Loucy (cell line): ENCODE results near the gene KIAA0408.

Experiments used
- H2AFZ ChIP-seq: fragments of 200-600 bp; sonication (generic); 2 replicates; pipeline ENCODE4 v1.6.0; 2016; ENCODE audit warnings: antibody characterized with exemption, mild to moderate bottlenecking, low read length, moderate library complexity
- H3F3A ChIP-seq: fragments of 200-600 bp; 2 replicates; pipeline ENCODE4 v1.6.0; 2016; ENCODE audit warnings: antibody characterized with exemption, low read depth, mild to moderate bottlenecking
- H3K27me3 ChIP-seq: fragments of 200-600 bp; sonication (generic); 2 replicates; pipeline ENCODE4 v1.6.1; 2014; ENCODE audit warnings: low read length, mild to moderate bottlenecking; ENCODE audit not compliant: insufficient read depth, poor library complexity, severe bottlenecking
- H3K36me3 ChIP-seq: fragments of 200-600 bp; sonication (generic); 2 replicates; pipeline ENCODE4 v1.6.1; 2016; ENCODE audit warnings: low read length; ENCODE audit not compliant: insufficient read depth
- H3K4me1 ChIP-seq: fragments of 200-600 bp; sonication (generic); 2 replicates; pipeline ENCODE4 v1.5.1; 2014; ENCODE audit warnings: low read length, mild to moderate bottlenecking; ENCODE audit not compliant: insufficient read depth, poor library complexity, severe bottlenecking
- H3K4me2 ChIP-seq: fragments of 200-600 bp; sonication (generic); 2 replicates; pipeline ENCODE4 v1.6.0; 2014; ENCODE audit warnings: antibody characterized with exemption, low read length, low read depth, mild to moderate bottlenecking; ENCODE audit not compliant: poor library complexity, severe bottlenecking
- H3K4me3 ChIP-seq: fragments of 200-600 bp; sonication (generic); 2 replicates; pipeline ENCODE4 v1.5.1; 2014; ENCODE audit warnings: low read length, mild to moderate bottlenecking, mixed read lengths; ENCODE audit not compliant: poor library complexity, severe bottlenecking
- H3K79me2 ChIP-seq: fragments of 200-600 bp; sonication (generic); 2 replicates; pipeline ENCODE4 v1.6.1; 2014; ENCODE audit warnings: low read length; ENCODE audit not compliant: insufficient read depth
- H3K9ac ChIP-seq: fragments of 200-600 bp; sonication (generic); 2 replicates; pipeline ENCODE4 v1.6.0; 2014; ENCODE audit warnings: mild to moderate bottlenecking, low read depth, low read length, moderate library complexity; ENCODE audit not compliant: poor library complexity, severe bottlenecking
- H3K9me2 ChIP-seq: fragments of 200-600 bp; sonication (generic); replicated peaks from 2 replicates; pipeline ENCODE4 v1.6.1; 2016; ENCODE audit warnings: low read depth, low read length, mixed read lengths
- H3K9me3 ChIP-seq: fragments of 200-600 bp; sonication (generic); 2 replicates; pipeline ENCODE4 v1.6.1; 2014; ENCODE audit warnings: mild to moderate bottlenecking, antibody characterized with exemption, low read length, low read depth; ENCODE audit not compliant: insufficient read depth
- H4K20me1 ChIP-seq: fragments of 200-600 bp; sonication (generic); 2 replicates; pipeline ENCODE4 v1.6.0; 2014; ENCODE audit warnings: antibody characterized with exemption, low read length, mild to moderate bottlenecking; ENCODE audit not compliant: insufficient read depth, poor library complexity, severe bottlenecking
- EZH2phosphoT487 ChIP-seq: fragments of 200-600 bp; IDR thresholded peaks from 2 replicates; pipeline ENCODE4 v1.6.1; 2018; ENCODE audit warnings: antibody characterized with exemption, mild to moderate bottlenecking, moderate library complexity, borderline replicate concordance
- TF ChIP-seq, protein P1 (sequence below): fragments of 200-600 bp; sonication (generic); conservative IDR thresholded peaks from 2 replicates; pipeline ENCODE4 v1.5.1; 2014; ENCODE audit warnings: mild to moderate bottlenecking, antibody characterized with exemption, low read length

Gene KIAA0408

GRCh38 chr6:127453845-127454619 is 5.2 kb downstream of the KIAA0408 start:
- Histone ChIP-seq H3K4me1 (no peaks in the 10 kb centered on the region), H3K9ac (no peak overlapping the region), H3K36me3 (peaks cover 8% of the 10 kb centered on the region; the same call in 1 of the 2 replicates), H3F3A (no peaks in the 10 kb centered on the region), H3K9me3 (no peaks in the 10 kb centered on the region), H3K4me3 (no peak overlapping the region), H3K4me2 (no peak overlapping the region), H3K9me2 (no peaks in the 10 kb centered on the region), H4K20me1 (no peaks in the 10 kb centered on the region), H3K27me3 (no peaks in the 10 kb centered on the region), H2AFZ (no peak overlapping the region), H3K79me2 (no peaks in the 10 kb centered on the region)
- no peak for TF ChIP-seq EZH2phosphoT487
- TF ChIP-seq, protein P1, sequence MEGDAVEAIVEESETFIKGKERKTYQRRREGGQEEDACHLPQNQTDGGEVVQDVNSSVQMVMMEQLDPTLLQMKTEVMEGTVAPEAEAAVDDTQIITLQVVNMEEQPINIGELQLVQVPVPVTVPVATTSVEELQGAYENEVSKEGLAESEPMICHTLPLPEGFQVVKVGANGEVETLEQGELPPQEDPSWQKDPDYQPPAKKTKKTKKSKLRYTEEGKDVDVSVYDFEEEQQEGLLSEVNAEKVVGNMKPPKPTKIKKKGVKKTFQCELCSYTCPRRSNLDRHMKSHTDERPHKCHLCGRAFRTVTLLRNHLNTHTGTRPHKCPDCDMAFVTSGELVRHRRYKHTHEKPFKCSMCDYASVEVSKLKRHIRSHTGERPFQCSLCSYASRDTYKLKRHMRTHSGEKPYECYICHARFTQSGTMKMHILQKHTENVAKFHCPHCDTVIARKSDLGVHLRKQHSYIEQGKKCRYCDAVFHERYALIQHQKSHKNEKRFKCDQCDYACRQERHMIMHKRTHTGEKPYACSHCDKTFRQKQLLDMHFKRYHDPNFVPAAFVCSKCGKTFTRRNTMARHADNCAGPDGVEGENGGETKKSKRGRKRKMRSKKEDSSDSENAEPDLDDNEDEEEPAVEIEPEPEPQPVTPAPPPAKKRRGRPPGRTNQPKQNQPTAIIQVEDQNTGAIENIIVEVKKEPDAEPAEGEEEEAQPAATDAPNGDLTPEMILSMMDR: no peak

GRCh38 chr6:127452803-127453202 is 6.4 kb downstream of the KIAA0408 start:
- H4K20me1 ChIP-seq: no peaks in the 10 kb centered on the region
- H3K79me2 ChIP-seq: no peaks in the 10 kb centered on the region
- no peaks in the 10 kb centered on the region for H3K27me3 ChIP-seq
- H3F3A ChIP-seq: no peaks in the 10 kb centered on the region
- H2AFZ ChIP-seq: no peak overlapping the region
- H3K4me2 ChIP-seq: no peak overlapping the region
- H3K9me2 ChIP-seq: no peaks in the 10 kb centered on the region
- no peak overlapping the region for H3K4me3 ChIP-seq
- H3K4me1 ChIP-seq: no peaks in the 10 kb centered on the region
- TF ChIP-seq EZH2phosphoT487: no peak
- TF ChIP-seq, protein P1: no peak
- peaks cover 8% of the 10 kb centered on the region; the same call in 1 of the 2 replicates for H3K36me3 ChIP-seq
- no peak overlapping the region for H3K9ac ChIP-seq
- no peaks in the 10 kb centered on the region for H3K9me3 ChIP-seq

DNA sequence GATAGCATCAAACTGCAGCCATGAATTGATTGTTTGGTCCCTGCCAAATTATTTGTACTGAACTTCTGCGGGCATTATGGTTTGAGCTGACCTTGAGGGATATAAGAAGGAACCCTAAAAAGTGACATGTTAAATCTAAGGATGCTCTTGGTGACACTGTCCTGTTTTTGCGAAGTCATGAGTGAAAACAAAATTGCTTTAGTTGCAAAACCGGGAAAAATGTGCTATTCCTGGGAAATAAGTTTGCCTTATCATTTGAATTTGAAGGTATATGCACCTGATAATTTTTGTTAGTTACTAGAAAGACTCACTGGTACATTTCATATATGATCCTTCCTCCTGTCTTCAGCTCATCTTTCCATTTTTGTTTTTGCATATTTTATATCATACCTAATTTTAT is 7.8 kb downstream of the KIAA0408 start:
- H4K20me1 ChIP-seq: no peaks in the 10 kb centered on the region
- no peaks in the 10 kb centered on the region for H3K9me2 ChIP-seq
- no peaks in the 10 kb centered on the region for H3K27me3 ChIP-seq
- peaks cover 2% of the 10 kb centered on the region for H3K4me1 ChIP-seq
- H2AFZ ChIP-seq: no peak overlapping the region
- no peaks in the 10 kb centered on the region for H3F3A ChIP-seq
- peaks cover 16% of the 10 kb centered on the region; the same call in 1 of the 2 replicates for H3K36me3 ChIP-seq
- no peaks in the 10 kb centered on the region for H3K79me2 ChIP-seq
- H3K4me3 ChIP-seq: no peak overlapping the region
- no peaks in the 10 kb centered on the region for H3K9me3 ChIP-seq
- H3K4me2 ChIP-seq: no peak overlapping the region
- TF ChIP-seq EZH2phosphoT487: no peak
- TF ChIP-seq, protein P1: no peak
- no peak overlapping the region for H3K9ac ChIP-seq
